SH-SY5Y (cell line): ENCODE results near the gene BRD7.

Experiments used
- GATA2 ChIP-seq: IDR thresholded peaks from 2 replicates; pipeline ENCODE4 v1.6.1; 2011; ENCODE audit warnings: mild to moderate bottlenecking, low read depth, low read length
- GATA3 ChIP-seq: IDR thresholded peaks from 2 replicates; pipeline ENCODE4 v1.6.1; 2011; ENCODE audit warnings: low read depth, mild to moderate bottlenecking, low read length, moderate library complexity

BRD7 gene

DNA sequence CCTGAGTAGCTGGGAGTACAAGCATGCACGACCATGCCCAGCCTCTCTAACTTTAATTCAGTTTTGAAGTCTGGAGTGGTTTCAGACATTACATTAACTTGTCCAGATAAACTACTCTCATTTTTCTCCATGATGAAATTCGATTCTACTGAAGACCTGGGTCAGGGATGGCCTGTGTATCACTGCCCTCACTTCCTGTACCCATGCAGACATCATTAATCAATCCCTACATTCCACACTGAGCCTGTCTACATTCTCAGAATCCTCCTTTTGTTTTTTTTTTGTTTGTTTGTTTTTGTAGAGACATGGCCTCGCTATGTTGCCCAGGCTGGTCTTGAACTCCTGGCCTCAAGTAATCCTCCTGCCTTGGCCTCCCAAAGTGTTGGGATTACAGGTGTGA lies 79.9 kb downstream of the BRD7 start:
- TF ChIP-seq GATA2 (no peak), GATA3 (no peak)

- TF ChIP-seq GATA3, result no peak
- TF ChIP-seq GATA2, result no peak
Measured at GRCh38 chr16:50288026-50288425, 80.8 kb downstream of the BRD7 start.

DNA sequence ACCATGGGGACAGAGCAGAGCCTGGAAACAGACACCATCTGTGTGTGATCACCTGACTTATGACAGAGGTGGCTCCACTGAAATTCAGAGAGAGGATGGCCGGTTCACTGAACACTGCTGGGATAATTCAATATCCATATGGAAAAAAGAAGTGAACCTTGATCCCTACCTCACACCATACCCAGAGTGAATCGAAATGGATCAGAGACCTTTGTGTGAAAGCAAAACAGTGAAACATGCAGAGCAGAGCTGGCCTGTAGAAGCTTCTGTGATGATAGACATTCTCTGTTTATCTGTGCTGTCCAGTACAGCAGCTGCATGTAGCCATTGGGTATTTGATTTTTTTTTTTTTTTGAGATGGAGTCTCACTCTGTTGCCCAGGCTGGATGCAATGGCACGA lies 82.1 kb downstream of the BRD7 start:
- TF ChIP-seq GATA2 (no peak), GATA3 (no peak)

- TF ChIP-seq GATA3, result no peak
- no peak for TF ChIP-seq GATA2
Measured at GRCh38 chr16:50285406-50286003, 83.3 kb downstream of the BRD7 start.

DNA sequence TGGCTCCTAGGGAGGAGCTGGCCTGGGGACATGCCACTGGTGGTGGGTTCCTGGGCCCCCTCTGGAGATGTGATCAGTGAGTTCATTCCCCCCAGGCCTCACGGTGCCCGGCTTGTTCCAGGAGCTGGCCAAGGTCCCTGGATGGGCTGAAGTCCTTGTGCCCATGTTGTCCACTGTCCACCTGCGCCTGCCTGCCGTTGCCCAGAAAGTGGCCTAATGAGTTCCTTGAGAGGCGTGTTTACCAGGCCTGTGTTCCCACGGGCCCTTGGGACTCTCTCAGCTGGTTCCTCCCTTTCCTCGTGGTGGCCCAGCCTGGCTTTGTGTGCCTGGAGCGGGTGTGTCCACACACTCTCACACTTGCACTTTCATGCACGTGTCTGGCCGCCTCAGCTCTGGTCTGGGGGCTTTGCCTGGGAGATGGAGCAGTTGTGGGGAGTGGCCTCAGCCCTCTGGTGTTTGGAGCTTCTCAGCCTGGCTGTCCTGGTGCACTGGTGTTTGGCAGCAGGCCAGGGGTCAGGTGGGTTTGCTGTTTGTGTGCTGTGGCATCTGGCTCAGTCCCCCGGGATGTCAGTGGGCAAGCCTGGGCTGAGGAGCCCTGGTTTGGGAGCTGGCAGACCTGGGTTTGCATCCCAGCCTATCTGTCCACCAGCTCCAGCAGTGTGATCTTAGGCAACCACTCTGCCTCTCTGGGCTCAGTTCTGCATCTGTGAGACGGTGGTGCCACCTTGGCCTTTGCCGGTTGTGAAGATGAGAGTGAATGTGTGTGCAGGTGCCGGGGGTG lies 84.5 kb downstream of the BRD7 start:
- TF ChIP-seq GATA2, result no peak
- TF ChIP-seq GATA3, result no peak

DNA sequence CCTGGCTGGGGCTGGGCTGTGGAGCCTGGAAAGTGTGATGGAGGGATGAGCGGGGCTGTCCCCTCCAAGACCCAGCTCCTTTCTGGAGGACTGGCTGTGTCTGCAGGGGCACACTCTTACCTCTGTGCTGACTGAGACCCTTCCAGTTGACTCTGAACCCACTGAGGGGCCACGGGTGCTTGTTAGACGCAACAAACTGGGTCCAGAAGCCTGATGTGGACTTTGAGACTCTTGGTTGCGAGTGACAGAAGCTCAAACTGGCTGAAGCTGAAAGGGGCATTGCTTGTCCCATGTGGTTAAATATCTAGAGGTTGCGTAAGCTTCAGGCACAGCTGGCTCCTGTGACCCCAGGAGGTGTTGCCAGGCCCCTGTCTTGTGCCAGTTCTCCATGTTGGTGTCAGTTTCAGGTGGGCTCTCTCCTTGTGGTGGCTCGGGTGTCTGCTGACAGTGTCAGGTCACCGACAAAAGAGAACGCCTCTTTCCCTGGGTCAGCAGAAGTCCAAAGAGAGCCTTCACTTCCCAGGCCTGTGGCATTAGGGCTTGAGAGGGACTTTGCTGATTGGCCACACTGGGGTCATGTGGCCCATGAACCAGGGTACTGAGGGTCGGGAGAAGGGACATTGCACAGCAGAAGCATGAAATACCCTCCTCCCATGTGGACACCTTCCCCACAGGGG lies 85.7 kb downstream of the BRD7 start:
- no peak for TF ChIP-seq GATA3

- TF ChIP-seq GATA3, result no peak
- no peak for TF ChIP-seq GATA2
Measured at GRCh38 chr16:50282010-50282538, 86.7 kb downstream of the BRD7 start.

DNA sequence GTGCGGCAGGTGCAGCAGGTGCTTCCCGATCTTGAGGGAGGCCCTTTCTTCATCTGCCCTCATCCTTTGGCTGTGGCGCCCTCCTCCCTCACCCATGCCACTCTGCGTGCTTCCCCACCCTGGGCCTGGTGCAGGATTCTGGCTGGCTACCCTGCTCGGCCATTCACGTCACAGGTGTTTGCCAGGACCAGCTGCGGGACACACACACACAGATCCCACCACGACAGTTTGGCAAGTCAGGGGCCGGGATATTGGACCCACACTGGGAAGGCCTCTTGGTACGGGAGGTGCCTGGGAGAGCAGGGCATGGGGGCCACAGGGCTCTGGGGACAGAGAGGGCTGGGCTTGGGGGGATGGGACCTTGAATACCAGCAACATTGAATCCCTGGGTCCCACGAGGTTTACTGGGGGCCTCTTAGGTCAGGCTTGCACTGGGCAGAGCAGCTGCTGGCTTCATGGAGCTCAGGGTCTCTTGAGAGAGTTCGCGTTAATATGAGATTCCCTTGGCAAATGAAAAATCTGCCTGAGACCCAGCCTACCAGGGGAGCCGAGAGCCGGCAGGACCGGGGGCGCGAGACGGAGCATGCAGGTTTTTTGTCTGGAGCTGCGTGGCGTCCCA lies 87.3 kb downstream of the BRD7 start:
- TF ChIP-seq GATA3 (no peak), GATA2 (no peak)

- no peak for TF ChIP-seq GATA2
- no peak for TF ChIP-seq GATA3
Measured at GRCh38 chr16:50280932-50281331, 87.9 kb downstream of the BRD7 start.

DNA sequence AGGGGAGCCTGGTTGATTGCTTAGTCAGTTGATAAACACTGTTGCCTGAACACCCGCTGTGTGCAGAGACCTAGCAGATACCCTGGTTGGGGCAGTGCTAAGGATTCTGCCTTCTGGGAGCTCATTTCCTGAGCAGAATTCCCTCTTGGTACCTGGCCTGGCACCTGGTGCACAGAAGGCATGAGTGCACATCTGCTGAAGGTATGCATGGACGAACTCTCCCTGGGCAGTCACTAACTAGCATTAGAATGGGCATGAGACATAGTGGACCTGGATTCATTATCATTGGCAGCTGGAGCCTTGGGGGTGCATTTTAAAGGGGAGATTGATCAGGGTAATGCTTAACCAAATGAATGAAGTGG lies 89.3 kb downstream of the BRD7 start:
- TF ChIP-seq GATA2, result no peak
- TF ChIP-seq GATA3, result no peak

GRCh38 chr16:50278251-50278650 lies 90.5 kb downstream of the BRD7 start:
- TF ChIP-seq GATA3 (no peak), GATA2 (no peak)

DNA sequence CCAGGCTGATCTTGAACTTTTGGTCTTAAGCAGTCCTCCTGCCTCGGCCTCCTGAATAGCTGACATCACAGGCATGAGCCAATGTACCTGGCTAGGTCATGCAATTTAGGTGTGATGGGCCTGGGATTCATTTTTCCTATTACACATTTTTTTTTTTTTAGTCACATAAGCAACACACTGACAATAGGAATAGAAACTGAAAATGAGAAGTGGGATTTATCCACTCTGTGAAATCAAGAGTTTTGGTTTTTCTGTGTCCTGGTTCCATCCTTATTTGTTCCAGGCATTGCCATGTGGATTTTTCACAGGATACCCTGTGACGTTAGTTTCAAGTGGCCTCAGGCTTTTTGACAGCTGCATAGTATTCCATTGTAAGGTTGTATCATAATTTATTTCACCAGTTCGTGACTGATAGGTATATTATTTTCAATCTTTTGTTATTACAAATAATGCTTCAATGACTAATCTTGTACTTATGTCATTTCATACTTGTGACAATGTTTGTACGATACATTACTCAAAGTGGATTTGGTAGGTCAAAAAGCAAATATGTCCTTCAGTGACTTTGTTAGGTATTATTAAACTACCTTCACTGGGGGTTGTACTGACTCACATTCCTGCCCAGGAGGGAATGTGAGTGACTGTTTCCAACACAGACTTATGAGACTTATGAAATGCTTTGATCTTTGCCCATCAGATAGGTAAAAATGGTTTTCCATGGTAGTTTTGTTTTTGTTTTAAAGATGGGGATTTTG lies 91.8 kb downstream of the BRD7 start:
- TF ChIP-seq GATA3 (no peak), GATA2 (no peak)

GRCh38 chr16:50276326-50276640 lies 92.5 kb downstream of the BRD7 start:
- no peak for TF ChIP-seq GATA3
- TF ChIP-seq GATA2, result no peak

- TF ChIP-seq GATA2 (no peak), GATA3 (no peak)
Measured at GRCh38 chr16:50275428-50276325, 93.1 kb downstream of the BRD7 start.
